A549 treated with ZK216348 at 1 μM for 4 hours (cell line): Measurements from ENCODE around the gene DHX38. TPM values are rescaled to one million over a fixed set of nuclear protein-coding genes. Genes with fewer than 3 reads are reported as not detected.

ENCODE experiments used
- total RNA-seq: library from RNA; stranded (reverse); fragments of 200-300 nt; extraction: Qiagen RNA extraction; gene quantifications from 5 replicates; pipeline ENCODE4 v1.2.3, GENCODE V29; 2022; ENCODE audit warnings: low read depth

The DHX38 gene
- total RNA-seq, result 43.6 to 56.4 TPM (median 54.9 TPM) in 5 replicates

DNA sequence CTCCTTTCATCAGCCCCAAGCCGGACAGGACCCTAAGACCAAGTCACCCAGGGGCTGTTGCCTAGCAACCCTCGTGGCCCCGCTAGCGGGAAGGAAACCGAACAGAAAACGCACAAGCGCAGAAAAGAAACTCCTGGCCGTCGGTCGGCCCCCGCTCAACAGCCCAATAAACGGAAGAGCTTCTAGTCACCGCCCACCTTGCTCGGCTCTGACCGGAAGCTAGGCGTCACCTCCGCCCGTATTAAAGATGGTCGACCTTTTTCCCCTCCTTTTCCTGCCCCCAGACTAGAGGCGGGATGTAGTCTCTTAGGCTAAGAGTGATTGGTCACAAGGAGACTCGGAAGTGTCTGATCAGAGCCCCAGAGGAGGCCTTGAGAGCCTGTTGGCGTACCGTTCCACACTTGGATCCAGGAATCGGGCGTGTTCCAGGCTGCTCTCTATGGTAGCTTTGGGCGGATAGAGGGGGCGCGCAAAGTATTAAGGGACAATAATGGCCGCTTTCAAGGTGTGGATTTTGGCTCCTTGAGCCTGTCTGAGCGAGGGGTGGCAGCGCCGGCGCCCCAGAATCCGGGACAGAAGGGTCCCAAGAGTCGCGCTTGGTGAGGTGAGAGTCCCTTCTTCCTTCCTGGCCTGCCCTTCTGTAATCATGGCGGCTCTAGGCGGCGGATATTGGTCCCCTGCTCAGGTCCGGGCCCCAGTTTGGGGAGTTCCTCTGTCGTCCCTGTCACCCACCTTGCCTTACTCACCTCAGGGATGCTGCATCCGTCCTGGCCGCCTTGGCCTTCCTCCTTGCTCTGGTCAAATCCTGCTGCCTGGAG lies at the start of gene DHX38, which contains the start of gene TXNL4B:
Gene DHX38, plus strand, starts transcription at position 400 of the 818 bp plus-strand sequence. CDS start 2,311 bp downstream, outside the sequence.
Gene TXNL4B, minus strand, starts transcription at position 173 of the 818 bp plus-strand sequence. CDS start 2,871 bp downstream, outside the sequence.

DNA sequence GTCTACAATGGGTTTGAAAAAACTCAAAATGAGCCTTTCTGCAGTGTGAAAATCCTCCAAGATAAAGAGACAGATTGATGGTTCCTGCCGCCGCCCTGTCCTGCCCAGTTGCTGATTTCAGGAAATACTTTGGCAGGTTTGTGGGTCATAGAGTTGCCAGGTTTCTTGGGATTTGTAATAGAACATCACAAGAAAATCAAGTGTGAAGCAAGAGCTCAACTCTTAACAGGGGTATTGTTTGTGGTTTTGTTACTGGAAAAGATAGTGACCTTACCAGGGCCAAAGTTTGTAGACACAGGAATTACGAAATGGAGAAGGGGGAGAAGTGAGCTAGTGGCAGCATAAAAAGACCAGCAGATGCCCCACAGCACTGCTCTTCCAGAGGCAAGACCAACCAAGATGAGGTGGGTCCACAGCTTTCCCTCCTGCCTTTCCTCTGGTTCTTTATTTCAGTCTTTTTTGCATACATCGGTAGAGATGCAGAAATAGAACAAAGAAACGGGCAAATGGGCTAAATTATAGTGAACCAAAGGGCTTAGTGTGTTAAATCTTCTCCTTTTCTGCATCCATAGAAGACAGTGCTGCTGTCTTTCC lies 39.3 kb upstream of the DHX38 start, which contains the start of gene HP:
Gene HP, plus strand, starts transcription at position 252 of the 594 bp plus-strand sequence. Its CDS starts 148 bp downstream, at position 400.

Other genes starting within 250 kb of the DHX38 start
- 13.5 to 19.6 TPM (median 16.3 TPM) in 5 replicates for gene ATXN1L, start 247.9 kb upstream of the DHX38 start, total RNA-seq
- 2.9 to 4.7 TPM (median 4.1 TPM) in 5 replicates for gene ZNF821, start 209.7 kb upstream of the DHX38 start, total RNA-seq
- gene IST1, start 198.3 kb upstream of the DHX38 start, total RNA-seq, result 155 to 188 TPM (median 168 TPM) in 5 replicates
- gene PKD1L3, start 93.4 kb upstream of the DHX38 start, total RNA-seq, result not detected in 5 replicates
- 11.5 to 15.6 TPM (median 14.2 TPM) in 5 replicates for gene DHODH, start 85.1 kb upstream of the DHX38 start, total RNA-seq
- gene HP, start 39.3 kb upstream of the DHX38 start, total RNA-seq, result 0.51 TPM in 1 of 5 replicates, not detected in the others
- gene HPR, start 30.6 kb upstream of the DHX38 start, total RNA-seq, result not detected in 5 replicates
- 18.7 to 22.6 TPM (median 21.1 TPM) in 5 replicates for gene TXNL4B, start 227 bp upstream of the DHX38 start, total RNA-seq
- 0.07 to 0.28 TPM (median 0.25 TPM) in 3 of 5 replicates, not detected in the others for gene PMFBP1, start 78.3 kb downstream of the DHX38 start, total RNA-seq